Neuronal stem cell (in vitro differentiated cells): ENCODE measurements around the gene XRCC5. TPM values are rescaled to one million over a fixed set of nuclear protein-coding genes. Genes with fewer than 3 reads are reported as not detected.

Experiments used
- DNase-seq: peaks from one replicate; pipeline ENCODE4 v3.0.0-alpha.2; 2013; ENCODE audit warnings: low spot score
- H2AFZ ChIP-seq: one replicate; pipeline ENCODE4 v1.6.1; 2013; ENCODE audit warnings: mild to moderate bottlenecking, low read length, inconsistent platforms
- H2AK5ac ChIP-seq: 2 replicates; pipeline ENCODE4 v1.6.1; 2013; ENCODE audit warnings: low read depth, mild to moderate bottlenecking, inconsistent platforms, low read length, moderate library complexity, mixed read lengths
- H2BK120ac ChIP-seq: 2 replicates; pipeline ENCODE4 v1.6.1; 2013; ENCODE audit warnings: low read depth, mild to moderate bottlenecking, inconsistent platforms, low read length, moderate library complexity, mixed read lengths
- H2BK12ac ChIP-seq: one replicate; pipeline ENCODE4 v1.6.1; 2013; ENCODE audit warnings: low read length, inconsistent platforms
- H2BK15ac ChIP-seq: 2 replicates; pipeline ENCODE4 v1.6.1; 2013; ENCODE audit warnings: mild to moderate bottlenecking, low read length, inconsistent platforms, mixed read lengths
- H2BK5ac ChIP-seq: one replicate; pipeline ENCODE4 v1.6.1; 2013; ENCODE audit warnings: inconsistent platforms, mild to moderate bottlenecking, low read length, moderate library complexity
- H3K14ac ChIP-seq: one replicate; pipeline ENCODE4 v1.6.1; 2013; ENCODE audit warnings: low read length, inconsistent platforms
- H3K18ac ChIP-seq: 2 replicates; pipeline ENCODE4 v1.6.1; 2013; ENCODE audit warnings: low read length, inconsistent platforms
- H3K23ac ChIP-seq: 2 replicates; pipeline ENCODE4 v1.6.1; 2013; ENCODE audit warnings: low read depth, mild to moderate bottlenecking, mixed read lengths, low read length, inconsistent platforms; ENCODE audit not compliant: poor library complexity
- H3K27ac ChIP-seq: replicated peaks from 3 replicates; pipeline ENCODE4 v1.5.1; 2013; ENCODE audit warnings: low read length, inconsistent platforms
- H3K27me3 ChIP-seq, 3 experiments: 2 replicates each; pipeline ENCODE4 v1.6.1; 2013; ENCODE audit warnings: low read length in 3 of 3, mild to moderate bottlenecking in 2 of 3, inconsistent platforms in 1 of 3, low read depth in 1 of 3, mixed read lengths in 1 of 3, moderate library complexity in 1 of 3; ENCODE audit not compliant: control insufficient read depth in 3 of 3, insufficient read depth in 3 of 3
- H3K36me3 ChIP-seq, 2 donors: replicated peaks in 1 of 2; 2 replicates each; pipeline ENCODE4 v1.6.1; 2013; ENCODE audit warnings: low read length in 2 of 2; ENCODE audit not compliant: control insufficient read depth in 2 of 2, insufficient read depth in 2 of 2
- H3K4ac ChIP-seq: 2 replicates; pipeline ENCODE4 v1.6.1; 2013; ENCODE audit warnings: inconsistent platforms, mild to moderate bottlenecking, low read length, moderate library complexity
- H3K4me1 ChIP-seq, 2 donors: 1 replicate in 1 of 2; 2 replicates in 1 of 2; pipeline ENCODE4 v1.6.1; 2013; ENCODE audit warnings: low read length in 2 of 2, low read depth in 1 of 2; ENCODE audit not compliant: control insufficient read depth in 2 of 2, insufficient read depth in 1 of 2
- H3K4me2 ChIP-seq: one replicate; pipeline ENCODE4 v1.6.1; 2013; ENCODE audit warnings: mild to moderate bottlenecking, low read length, inconsistent platforms; ENCODE audit not compliant: insufficient read depth, poor library complexity, severe bottlenecking
- H3K4me3 ChIP-seq, 2 donors: 2 replicates each; pipeline ENCODE4 v1.5.1; 2013; ENCODE audit warnings: low read length in 2 of 2, mild to moderate bottlenecking in 2 of 2, inconsistent platforms in 1 of 2, moderate library complexity in 1 of 2
- H3K79me1 ChIP-seq: one replicate; pipeline ENCODE4 v1.6.1; 2013; ENCODE audit warnings: low read depth, mild to moderate bottlenecking, inconsistent platforms, low read length, moderate library complexity
- H3K9ac ChIP-seq: one replicate; pipeline ENCODE4 v1.6.1; 2013; ENCODE audit warnings: mild to moderate bottlenecking, low read depth, low read length, inconsistent platforms; ENCODE audit not compliant: poor library complexity
- H3K9me3 ChIP-seq, 2 donors: replicated peaks in 1 of 2; 2 replicates each; pipeline versions ENCODE3 to v1.6.1; 2013; ENCODE audit warnings: low read length in 2 of 2, mild to moderate bottlenecking in 2 of 2, inconsistent platforms in 1 of 2, low read depth in 1 of 2, mixed read lengths in 1 of 2, moderate library complexity in 1 of 2; ENCODE audit not compliant: control insufficient read depth in 2 of 2, insufficient read depth in 1 of 2
- H4K8ac ChIP-seq: one replicate; pipeline ENCODE4 v1.6.1; 2013; ENCODE audit warnings: low read depth, mild to moderate bottlenecking, inconsistent platforms, low read length, moderate library complexity
- H4K91ac ChIP-seq: one replicate; pipeline ENCODE4 v1.6.1; 2013; ENCODE audit warnings: low read length, low read depth, mild to moderate bottlenecking, inconsistent platforms; ENCODE audit not compliant: poor library complexity
- WGBS, 2 donors: extraction: QIAGEN DNeasy Blood & Tissue Kit; methylation state at CpG; one replicate each; pipeline ENCODE4 v1.1.7; 2013; ENCODE audit warnings: missing lambda C conversion rate in 2 of 2, mixed read lengths in 1 of 2; ENCODE audit not compliant: insufficient read length in 2 of 2, insufficient replicate concordance in 1 of 2; ENCODE audit errors: extremely low coverage in 2 of 2; 5-methylcytosine and 5-hydroxymethylcytosine counted together
- polyA plus RNA-seq, 2 experiments: library from polyadenylated mRNA; stranded (reverse); fragments of 200-250 nt; gene quantifications; one replicate each; pipeline ENCODE4 v1.2.3, GENCODE V29; 2013

Gene XRCC5
- polyA plus RNA-seq (2013, experiment 1 of 2), result 260 TPM
- polyA plus RNA-seq (2013, experiment 2 of 2), result 259 TPM

DNA sequence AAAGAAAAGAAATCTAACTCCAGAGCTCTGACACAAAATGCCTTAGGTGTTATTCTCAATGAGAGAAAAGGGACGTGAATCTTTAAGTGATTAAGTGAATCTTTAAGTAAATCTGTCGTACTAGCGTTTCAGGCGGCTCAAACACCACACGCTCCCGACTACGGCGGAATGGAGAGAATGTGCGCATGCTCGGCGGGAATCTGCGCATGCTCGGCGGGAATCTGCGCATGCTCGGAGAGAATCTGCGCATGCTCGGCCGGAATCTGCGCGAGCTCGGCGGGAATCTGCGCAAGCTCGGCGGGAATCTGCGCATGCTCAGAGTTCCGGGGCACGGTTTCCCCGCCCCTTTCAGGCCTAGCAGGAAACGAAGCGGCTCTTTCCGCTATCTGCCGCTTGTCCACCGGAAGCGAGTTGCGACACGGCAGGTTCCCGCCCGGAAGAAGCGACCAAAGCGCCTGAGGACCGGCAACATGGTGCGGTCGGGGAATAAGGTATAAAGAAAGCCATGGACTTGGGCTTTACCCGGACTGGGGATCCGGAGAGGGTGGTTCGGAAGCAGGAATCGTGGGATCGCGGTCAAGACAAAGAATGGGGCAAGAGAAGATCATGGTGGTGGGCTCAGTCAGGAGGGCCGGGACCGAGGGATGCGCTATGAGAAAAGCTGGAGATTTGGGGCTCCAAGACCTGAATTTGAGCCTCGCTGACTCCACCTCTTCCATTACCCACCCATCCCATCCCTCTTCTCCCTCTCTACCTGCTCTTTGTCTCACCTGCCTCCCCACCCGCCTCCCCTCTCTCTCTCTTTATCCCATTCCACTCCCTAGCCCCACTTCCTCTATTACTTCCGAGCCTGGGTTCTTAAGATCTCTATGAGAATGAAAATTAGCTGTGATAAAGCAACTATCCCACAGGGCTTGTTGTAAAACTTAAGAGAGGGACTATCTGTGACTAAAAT, at the start of gene XRCC5:
TSS of gene XRCC5 (plus strand) at position 382 of the 955 bp plus-strand sequence. CDS start at position 471, 89 bp downstream.
- no peak within 1 kb of the TSS for H2BK15ac ChIP-seq
- H3K9ac ChIP-seq, result peak within 1 kb of the TSS; percentile 91

DNA sequence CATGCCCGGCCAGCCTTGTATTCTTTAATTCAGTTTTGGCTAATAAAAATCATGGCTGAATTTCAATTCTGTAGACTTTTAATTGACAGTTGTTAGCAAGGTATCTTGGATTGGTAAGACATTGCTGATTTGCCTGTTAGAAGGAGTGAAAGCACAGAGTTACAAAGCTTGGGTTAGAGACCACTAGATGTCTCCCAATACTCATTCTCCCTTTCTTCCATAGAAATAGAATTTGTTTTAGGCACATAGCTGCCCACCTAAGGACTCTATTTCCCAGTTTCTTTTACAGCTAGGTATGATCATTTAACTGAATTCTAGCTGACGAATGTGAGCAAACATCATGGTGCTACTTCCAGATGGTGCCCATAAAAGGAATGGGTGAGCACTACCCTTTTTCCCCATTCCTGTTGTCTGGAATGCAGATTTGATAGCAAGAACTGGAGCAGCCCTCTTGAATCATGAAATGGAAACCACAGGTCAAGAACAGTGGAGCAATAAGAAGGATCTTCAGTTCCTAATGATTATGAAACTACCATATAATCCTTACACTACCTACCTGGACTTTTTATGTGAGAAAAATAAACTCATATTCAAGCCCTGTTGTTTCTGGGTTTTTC, 45.0 kb upstream of the XRCC5 start:
- no peak overlapping the region for H3K4me2 ChIP-seq
- no CpG with 5 or more reads among the region's 2 CpGs for WGBS, 2 donors
- no peak overlapping the region for H4K8ac ChIP-seq
- H3K4me3 ChIP-seq, result no peak overlapping the region
- H3K18ac ChIP-seq, result no peak overlapping the region
- no peak overlapping the region for H3K23ac ChIP-seq
- H3K4me1 ChIP-seq, result no peaks in the 10 kb centered on the region
- no peak overlapping the region for H3K4ac ChIP-seq
- H3K9ac ChIP-seq, result no peak overlapping the region
- no peak overlapping the region for H3K27ac ChIP-seq
- H3K9me3 ChIP-seq, result peaks cover 0 to 6% of the 10 kb centered on the region in 2 donors
- H2BK120ac ChIP-seq, result no peak overlapping the region
- no peak overlapping the region for H3K14ac ChIP-seq
- no peak overlapping the region for H2AK5ac ChIP-seq
- no peak overlapping the region for H2BK15ac ChIP-seq
- no peaks in the 10 kb centered on the region for H3K27me3 ChIP-seq
- no peak overlapping the region for H4K91ac ChIP-seq
- H3K79me1 ChIP-seq, result no peaks in the 10 kb centered on the region
- no peak overlapping the region for H2BK12ac ChIP-seq
- peaks cover 10 to 42% of the 10 kb centered on the region in 2 donors for H3K36me3 ChIP-seq
- H2AFZ ChIP-seq, result no peak overlapping the region
- H2BK5ac ChIP-seq, result no peak overlapping the region
- DNase-seq, result no peak

More for the DNA sequence above, at the start of gene XRCC5:
- no peak within 1 kb of the TSS for H4K91ac ChIP-seq
- no CpG with 5 or more reads among the region's 57 CpGs for WGBS, 2 donors
- H2BK120ac ChIP-seq, result no peak within 1 kb of the TSS
- peak within 1 kb of the TSS; percentile 71 for H3K27ac ChIP-seq
- peak within 1 kb of the TSS; percentile 81 for H2AFZ ChIP-seq
- H3K4me1 ChIP-seq, result peaks cover 17 to 26% of the 10 kb centered on the region in 2 donors
- H2AK5ac ChIP-seq, result peak within 1 kb of the TSS; percentile 66
- peak within 1 kb of the TSS; percentile 93 for H3K18ac ChIP-seq
- H2BK5ac ChIP-seq, result no peak within 1 kb of the TSS
- H3K36me3 ChIP-seq, result peaks cover 22 to 41% of the 10 kb centered on the region in 2 donors
- peak within 1 kb of the TSS; percentile 85 to 96 for H3K4me3 ChIP-seq
- no peak within 1 kb of the TSS for H3K14ac ChIP-seq
- H3K79me1 ChIP-seq, result no peaks in the 10 kb centered on the region
- H3K4me2 ChIP-seq, result peak within 1 kb of the TSS; percentile 60
- H3K23ac ChIP-seq, result peak within 1 kb of the TSS; percentile 95
- H3K4ac ChIP-seq, result no peak within 1 kb of the TSS
- H4K8ac ChIP-seq, result peak within 1 kb of the TSS; percentile 57
- no peaks in the 10 kb centered on the region for H3K27me3 ChIP-seq
- H2BK12ac ChIP-seq, result no peak within 1 kb of the TSS
- peak; percentile 98 for DNase-seq
- no peaks in the 10 kb centered on the region for H3K9me3 ChIP-seq

DNA sequence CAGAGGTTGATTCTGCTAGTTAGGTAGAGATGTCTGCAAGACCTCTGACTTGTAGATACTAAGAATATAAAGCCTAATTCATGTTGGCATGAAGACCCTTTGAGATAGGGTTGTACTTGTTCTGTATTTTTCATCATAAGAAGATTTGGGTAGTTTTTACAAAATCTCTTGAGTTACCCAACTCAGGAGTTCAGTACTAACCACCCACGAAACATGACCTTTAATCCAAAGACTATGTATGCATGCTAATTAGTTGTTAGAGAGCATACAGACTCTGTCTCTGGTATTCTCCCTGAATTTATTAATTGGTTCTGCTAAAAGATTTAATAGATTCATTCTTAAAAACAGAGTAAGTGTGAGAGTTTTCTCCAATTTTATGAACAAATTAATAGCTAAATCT, 44.5 kb upstream of the XRCC5 start:
- Histone ChIP-seq H3K79me1 (no peaks in the 10 kb centered on the region), H2BK12ac (no peak overlapping the region), H2BK120ac (no peak overlapping the region), H3K18ac (no peak overlapping the region), H4K8ac (no peak overlapping the region), H3K4me1 (no peaks in the 10 kb centered on the region), H3K9ac (no peak overlapping the region), H3K14ac (no peak overlapping the region), H3K4me2 (no peak overlapping the region), H2AFZ (no peak overlapping the region), H3K4me3 (no peak overlapping the region), H3K27me3 (no peaks in the 10 kb centered on the region), H3K36me3 (peaks cover 8 to 39% of the 10 kb centered on the region in 2 donors), H3K9me3 (peaks cover 0 to under 1% of the 10 kb centered on the region in 2 donors), H3K23ac (no peak overlapping the region), H3K27ac (no peak overlapping the region), H2AK5ac (no peak overlapping the region), H3K4ac (no peak overlapping the region), H2BK15ac (no peak overlapping the region), H4K91ac (no peak overlapping the region), H2BK5ac (no peak overlapping the region)
- WGBS, 2 donors, result no CpG with 5 or more reads among the region's 1 CpG
- no peak for DNase-seq

DNA sequence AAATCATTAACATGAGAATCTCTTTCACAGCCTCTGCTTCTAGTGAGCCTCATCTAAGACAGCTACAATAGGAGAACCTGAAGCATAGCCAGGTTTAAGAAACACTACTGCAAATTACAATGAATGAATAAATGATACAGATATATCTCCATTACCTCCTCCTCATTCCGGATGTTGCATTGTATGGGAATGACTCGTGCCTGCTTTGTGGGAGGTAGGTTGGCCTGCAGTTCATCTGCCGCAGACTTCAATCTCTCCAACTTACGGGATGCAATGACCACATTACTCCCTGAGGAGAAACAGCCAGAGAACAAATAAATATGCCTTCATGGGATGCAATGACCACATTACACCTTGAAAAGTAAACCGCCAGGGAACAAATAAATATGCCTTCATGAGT, 42.9 kb upstream of the XRCC5 start:
- no peak overlapping the region for H2BK12ac ChIP-seq
- no peak overlapping the region for H3K23ac ChIP-seq
- no peak overlapping the region for H3K4me3 ChIP-seq
- H3K4me2 ChIP-seq, result no peak overlapping the region
- H2BK120ac ChIP-seq, result no peak overlapping the region
- no peak overlapping the region for H2BK5ac ChIP-seq
- H2AFZ ChIP-seq, result no peak overlapping the region
- DNase-seq, result no peak
- H4K8ac ChIP-seq, result no peak overlapping the region
- no peak overlapping the region for H2AK5ac ChIP-seq
- no peaks in the 10 kb centered on the region for H3K79me1 ChIP-seq
- no peak overlapping the region for H3K14ac ChIP-seq
- no peak overlapping the region for H3K9ac ChIP-seq
- no peaks in the 10 kb centered on the region for H3K27me3 ChIP-seq
- H3K18ac ChIP-seq, result no peak overlapping the region
- WGBS, 2 donors, result no CpG with 5 or more reads among the region's 5 CpGs
- peaks cover 7 to 29% of the 10 kb centered on the region in 2 donors for H3K36me3 ChIP-seq
- no peak overlapping the region for H4K91ac ChIP-seq
- no peak overlapping the region for H3K4ac ChIP-seq
- no peak overlapping the region for H3K27ac ChIP-seq
- H2BK15ac ChIP-seq, result no peak overlapping the region
- H3K4me1 ChIP-seq, result no peaks in the 10 kb centered on the region
- no peaks in the 10 kb centered on the region for H3K9me3 ChIP-seq
